Transverse colon (tissue), 4 donors: Measurements from ENCODE around the gene PLAC1. TPM values are rescaled to one million over a fixed set of nuclear protein-coding genes. Genes with fewer than 3 reads are reported as not detected.

Experiments
- DNase-seq: peaks from one replicate; pipeline ENCODE4 v3.0.0-alpha.2; 2019
- H3K27ac ChIP-seq, 4 donors: fragments of 200-600 bp; sonication (generic); 2 replicates each; pipeline ENCODE4 v1.5.1; 2016 to 2018; ENCODE audit warnings: inconsistent platforms in 4 of 4
- H3K27me3 ChIP-seq: fragments of 200-600 bp; sonication (generic); 2 replicates; pipeline ENCODE4 v1.5.1; 2017; ENCODE audit warnings: inconsistent platforms
- H3K36me3 ChIP-seq, 4 donors: fragments of 200-600 bp; sonication (generic); 2 replicates each; pipeline ENCODE4 v1.5.1; 2017 to 2019; ENCODE audit warnings: inconsistent platforms in 4 of 4
- H3K4me1 ChIP-seq, 4 donors: fragments of 200-600 bp; sonication (generic); 2 replicates each; pipeline ENCODE4 v1.5.1; 2017 to 2020; ENCODE audit warnings: inconsistent platforms in 4 of 4
- H3K4me3 ChIP-seq, 4 donors: fragments of 200-600 bp; sonication (generic); 1 replicate in 1 of 4; 2 replicates in 3 of 4; pipeline versions ENCODE4 v1.5.1 to v1.6.1; 2017 to 2019; ENCODE audit warnings: inconsistent platforms in 4 of 4
- H3K9me3 ChIP-seq, 2 donors: fragments of 200-600 bp; sonication (generic); 2 replicates each; pipeline ENCODE4 v1.5.1; 2017 to 2019; ENCODE audit warnings: inconsistent platforms in 2 of 2
- EP300 ChIP-seq: sonication (generic); formaldehyde crosslinking; IDR thresholded peaks from one replicate; pipeline ENCODE4 v1.6.1; 2017; ENCODE audit warnings: antibody characterized with exemption, low read depth
- POLR2A ChIP-seq: fragments of 450-650 bp; IDR thresholded peaks from one replicate; pipeline ENCODE4 v1.6.1; 2016; ENCODE audit warnings: antibody characterized with exemption, mild to moderate bottlenecking, moderate library complexity
- POLR2AphosphoS5 ChIP-seq, 3 donors: sonication (generic); formaldehyde crosslinking; IDR thresholded peaks; one replicate each; pipeline ENCODE4 v1.6.1; 2016; ENCODE audit warnings: antibody characterized with exemption in 3 of 3
- WGBS, 2 donors: methylation state at CpG; one replicate each; pipeline ENCODE4 v1.1.5; 2018; ENCODE audit warnings: low coverage in 1 of 2; 5-methylcytosine and 5-hydroxymethylcytosine counted together
- in situ Hi-C, 4 donors: fragments of 200-750 bp; cut with MboI; loops; one replicate each; pipeline versions ENCODE4 v1.15.0 to v1.15.1; 2017; ENCODE audit warnings: low sequenced_read_pairs in 3 of 4, low pct_ligation_motif_present in 1 of 4, low pct_unique_long_range_greater_than_20kb in 1 of 4
- intact Hi-C: fragments of 100-400 bp; cut with DNase I; formaldehyde crosslinking; loops from one replicate; pipeline ENCODE4 v1.15.1; 2023; ENCODE audit warnings: low total_unique reads
- total RNA-seq, 4 donors: library from RNA; depleted of rRNA; stranded (reverse); fragments of >200 nt; gene quantifications; one replicate each; pipeline ENCODE4 v1.1.0, GENCODE V29; 2016
- TF ChIP-seq, protein P1 (sequence below), 5 experiments: fragments of 200-600 bp in 3 of 5; fragments of 450-650 bp in 2 of 5; sonication (generic) in 3 of 5; IDR thresholded peaks; 1 replicate in 2 of 5; 2 replicates in 3 of 5; pipeline ENCODE4 v1.5.1; 2016 to 2017; ENCODE audit warnings: antibody characterized with exemption in 5 of 5, inconsistent platforms in 3 of 5, mild to moderate bottlenecking in 2 of 5, moderate library complexity in 1 of 5

PLAC1 gene
- total RNA-seq, 4 donors from 2014 or later = 0.79 TPM; not detected in 3

DNA sequence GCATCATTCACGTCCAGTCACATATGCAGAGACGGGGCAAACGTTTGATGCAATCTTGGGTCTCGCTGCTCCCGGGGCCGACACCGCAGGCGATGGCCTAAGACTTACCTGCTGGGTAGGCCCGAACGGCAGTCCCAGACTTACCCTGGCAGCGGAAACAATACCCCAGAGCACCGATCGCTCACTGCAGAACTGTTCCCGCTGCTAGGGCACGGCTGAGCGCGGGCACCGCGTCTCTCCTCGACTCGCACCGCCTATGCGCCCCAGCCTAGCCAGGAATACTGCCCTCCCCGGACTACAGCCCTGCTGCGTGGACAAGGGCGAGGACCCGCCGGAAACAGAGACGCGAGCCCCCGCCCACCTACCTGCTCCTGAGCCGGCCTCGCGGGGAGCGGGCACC, 112.1 kb downstream of the PLAC1 start:
- TF ChIP-seq EP300 = no peak
- no peak for TF ChIP-seq POLR2AphosphoS5 (IDR thresholded peaks at IDR 0.05)
- TF ChIP-seq, protein P1, sequence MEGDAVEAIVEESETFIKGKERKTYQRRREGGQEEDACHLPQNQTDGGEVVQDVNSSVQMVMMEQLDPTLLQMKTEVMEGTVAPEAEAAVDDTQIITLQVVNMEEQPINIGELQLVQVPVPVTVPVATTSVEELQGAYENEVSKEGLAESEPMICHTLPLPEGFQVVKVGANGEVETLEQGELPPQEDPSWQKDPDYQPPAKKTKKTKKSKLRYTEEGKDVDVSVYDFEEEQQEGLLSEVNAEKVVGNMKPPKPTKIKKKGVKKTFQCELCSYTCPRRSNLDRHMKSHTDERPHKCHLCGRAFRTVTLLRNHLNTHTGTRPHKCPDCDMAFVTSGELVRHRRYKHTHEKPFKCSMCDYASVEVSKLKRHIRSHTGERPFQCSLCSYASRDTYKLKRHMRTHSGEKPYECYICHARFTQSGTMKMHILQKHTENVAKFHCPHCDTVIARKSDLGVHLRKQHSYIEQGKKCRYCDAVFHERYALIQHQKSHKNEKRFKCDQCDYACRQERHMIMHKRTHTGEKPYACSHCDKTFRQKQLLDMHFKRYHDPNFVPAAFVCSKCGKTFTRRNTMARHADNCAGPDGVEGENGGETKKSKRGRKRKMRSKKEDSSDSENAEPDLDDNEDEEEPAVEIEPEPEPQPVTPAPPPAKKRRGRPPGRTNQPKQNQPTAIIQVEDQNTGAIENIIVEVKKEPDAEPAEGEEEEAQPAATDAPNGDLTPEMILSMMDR (IDR thresholded peaks at IDR 0.05) = no peak
- TF ChIP-seq POLR2A = no peak
- in situ Hi-C loops (no loop called here), intact Hi-C loops (no loop called here)
- peaks cover 81% of the 10 kb centered on the region for H3K27me3 ChIP-seq
- peaks cover 0 to 32% (median 15%) of the 10 kb centered on the region in 4 donors for H3K4me1 ChIP-seq
- no peaks in the 10 kb centered on the region for H3K9me3 ChIP-seq
- DNase-seq = no peak
- 62% methylated on average over 35 of the region's 35 CpGs; no CpG with 5 or more reads in 1 of the 2 donors for WGBS, 2 donors
- H3K36me3 ChIP-seq = no peaks in the 10 kb centered on the region
- no peak overlapping the region for H3K4me3 ChIP-seq
- H3K27ac ChIP-seq = no peak overlapping the region

DNA sequence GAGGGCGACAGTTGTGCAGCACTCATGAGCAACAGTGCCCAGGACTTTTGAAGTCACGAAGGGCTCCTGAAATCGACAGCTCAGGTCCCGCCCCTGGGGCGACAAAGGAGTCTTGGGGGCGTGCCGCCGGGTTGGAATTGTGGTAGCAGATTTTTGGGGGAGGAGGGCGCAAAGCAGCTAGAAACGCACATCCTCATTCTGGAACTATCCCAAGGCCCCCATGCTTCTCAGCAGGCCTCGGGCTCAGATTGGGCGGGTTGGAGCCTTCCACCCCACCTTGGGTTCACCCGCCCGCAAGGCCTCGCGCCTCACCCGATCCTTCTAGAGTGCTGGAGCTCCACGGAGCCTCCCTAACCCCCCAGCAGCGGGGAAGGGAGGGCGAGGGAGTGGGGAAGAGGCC, 112.8 kb downstream of the PLAC1 start:
- no peak overlapping the region for H3K4me3 ChIP-seq
- no peaks in the 10 kb centered on the region for H3K9me3 ChIP-seq
- no peaks in the 10 kb centered on the region for H3K36me3 ChIP-seq
- 77% methylated on average over 20 of the region's 20 CpGs; no CpG with 5 or more reads in 1 of the 2 donors for WGBS, 2 donors
- H3K27me3 ChIP-seq = peaks cover 74% of the 10 kb centered on the region
- H3K4me1 ChIP-seq = peaks cover 0 to 26% (median 11%) of the 10 kb centered on the region in 4 donors
- no peak for TF ChIP-seq POLR2A
- TF ChIP-seq, protein P1 (IDR thresholded peaks at IDR 0.05) = no peak
- TF ChIP-seq POLR2AphosphoS5 (IDR thresholded peaks at IDR 0.05) = no peak
- TF ChIP-seq EP300 = no peak
- no peak for DNase-seq
- intact Hi-C loops = no loop called here
- in situ Hi-C loops = no loop called here
- no peak overlapping the region for H3K27ac ChIP-seq

DNA sequence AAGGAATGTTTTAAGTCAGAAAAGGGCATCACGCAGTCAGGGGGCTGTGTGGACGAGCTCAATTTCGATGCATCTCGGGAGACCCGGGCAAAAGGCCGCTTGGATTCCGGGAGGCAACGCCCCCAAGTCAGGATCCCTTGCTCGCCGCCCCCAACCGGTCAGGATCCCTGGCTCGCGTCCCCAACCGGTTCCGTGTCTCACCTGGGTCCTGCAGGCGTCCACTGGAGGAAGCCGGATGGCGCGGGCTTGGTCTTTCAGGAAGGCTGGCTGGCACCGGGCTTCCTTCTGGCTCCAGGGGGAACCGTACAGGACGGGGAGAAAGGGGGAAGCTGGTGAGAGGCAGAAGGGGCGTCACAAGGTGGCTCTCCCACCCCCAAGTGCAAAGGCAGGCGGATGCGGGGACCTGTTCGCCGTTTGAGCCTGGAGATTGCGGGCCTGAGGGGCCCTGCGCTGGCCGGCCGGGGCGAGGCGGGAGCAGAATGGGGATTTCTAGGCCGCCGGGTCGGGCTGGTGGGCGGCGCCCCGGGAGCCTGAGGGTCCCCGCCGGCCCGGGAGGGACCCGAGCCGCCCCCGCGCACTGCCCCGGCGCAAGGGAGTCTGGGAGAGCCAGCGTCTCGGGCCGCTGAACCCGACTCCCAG, 113.6 kb downstream of the PLAC1 start:
- intact Hi-C loops = no loop called here
- Histone ChIP-seq H3K27ac (no peak overlapping the region), H3K27me3 (peaks cover 65% of the 10 kb centered on the region)

DNA sequence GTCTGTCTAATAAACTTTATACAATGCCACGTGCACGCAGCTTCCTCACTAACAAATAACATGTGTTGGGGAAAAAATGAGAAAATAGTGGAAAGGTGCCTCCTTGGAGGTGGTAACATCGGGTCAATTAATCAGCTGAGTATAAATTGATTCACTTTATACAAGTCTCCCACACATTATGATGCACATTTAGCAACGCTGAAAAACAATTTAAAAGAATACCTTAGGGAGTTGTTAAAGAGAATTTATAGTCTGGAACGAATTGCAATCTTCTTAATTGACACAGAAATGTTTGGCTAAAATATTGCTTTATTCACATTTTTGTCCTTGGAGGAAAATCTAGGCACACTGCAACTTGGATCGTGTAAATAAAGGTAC, 114.1 kb downstream of the PLAC1 start:
- peaks cover 60% of the 10 kb centered on the region for H3K27me3 ChIP-seq
- TF ChIP-seq POLR2A (no peak), POLR2AphosphoS5 (IDR thresholded peaks at IDR 0.05) (no peak), EP300 (no peak)
- TF ChIP-seq, protein P1 (IDR thresholded peaks at IDR 0.05) = no peak

More for the DNA sequence above, 113.6 kb downstream of the PLAC1 start:
- Histone ChIP-seq H3K4me1 (peaks cover 0 to 20% (median 9%) of the 10 kb centered on the region in 4 donors), H3K4me3 (peak overlapping the region in 2 of 4 donors; percentile 13 to 42), H3K36me3 (no peaks in the 10 kb centered on the region), H3K9me3 (no peaks in the 10 kb centered on the region)
- WGBS, 2 donors = 38% methylated on average over 51 of the region's 52 CpGs; no CpG with 5 or more reads in 1 of the 2 donors
- TF ChIP-seq POLR2A = no peak
- TF ChIP-seq EP300 = no peak
- no peak for TF ChIP-seq POLR2AphosphoS5 (IDR thresholded peaks at IDR 0.05)
- TF ChIP-seq, protein P1 (IDR thresholded peaks at IDR 0.05) = no peak
- in situ Hi-C loops = no loop called here
- DNase-seq = peak; percentile 18

More for the DNA sequence above, 114.1 kb downstream of the PLAC1 start:
- in situ Hi-C loops = no loop called here
- Histone ChIP-seq H3K4me3 (no peak overlapping the region), H3K9me3 (no peaks in the 10 kb centered on the region), H3K27ac (no peak overlapping the region), H3K4me1 (peaks cover 0 to 17% (median 7%) of the 10 kb centered on the region in 4 donors), H3K36me3 (no peaks in the 10 kb centered on the region)
- intact Hi-C loops = no loop called here
- DNase-seq = no peak
- 41 to 64% methylated on average over 5 to 6 of the region's 6 CpGs for WGBS, 2 donors
